Small intestine (tissue), 7 donors: ENCODE measurements around the gene DNAJB6. TPM values are rescaled to one million over a fixed set of nuclear protein-coding genes. Genes with fewer than 3 reads are reported as not detected.

Experiments
- DNase-seq, 2 donors: peaks; one replicate each; pipeline versions ENCODE4 v3.0.0 to v3.0.0-alpha.2; 2013
- FAIRE-seq: peaks from 2 replicates; lab custom pipeline; 2012; peaks lifted over from hg19 to GRCh38; lab: Jason Lieb, UNC
- H3K27ac ChIP-seq, 3 donors: one replicate each; pipeline ENCODE4 v1.5.1; 2013; ENCODE audit warnings: low read length in 2 of 3, mild to moderate bottlenecking in 2 of 3, control low read depth in 1 of 3, inconsistent platforms in 1 of 3, low read depth in 1 of 3, moderate library complexity in 1 of 3
- H3K27me3 ChIP-seq, 3 donors: one replicate each; pipeline ENCODE4 v1.6.1; 2013; ENCODE audit warnings: low read length in 3 of 3, inconsistent platforms in 1 of 3; ENCODE audit not compliant: control insufficient read depth in 3 of 3, insufficient read depth in 3 of 3
- H3K36me3 ChIP-seq, 3 donors: one replicate each; pipeline ENCODE4 v1.6.1; 2013; ENCODE audit warnings: low read length in 3 of 3, inconsistent platforms in 1 of 3, low read depth in 1 of 3, mild to moderate bottlenecking in 1 of 3, moderate library complexity in 1 of 3; ENCODE audit not compliant: control insufficient read depth in 3 of 3, insufficient read depth in 2 of 3
- H3K4me1 ChIP-seq, 3 donors: one replicate each; pipeline ENCODE4 v1.6.1; 2013; ENCODE audit warnings: low read length in 2 of 3, inconsistent platforms in 1 of 3, low read depth in 1 of 3, mild to moderate bottlenecking in 1 of 3, moderate library complexity in 1 of 3; ENCODE audit not compliant: control insufficient read depth in 3 of 3, insufficient read depth in 2 of 3
- H3K4me3 ChIP-seq, 3 donors: one replicate each; pipeline ENCODE4 v1.5.1; 2013; ENCODE audit warnings: low read length in 3 of 3, control low read depth in 1 of 3, inconsistent platforms in 1 of 3, low read depth in 1 of 3, mild to moderate bottlenecking in 1 of 3, moderate library complexity in 1 of 3
- H3K9me3 ChIP-seq, 2 donors: one replicate each; pipeline ENCODE4 v1.6.1; 2013; ENCODE audit warnings: low read depth in 1 of 2, low read length in 1 of 2; ENCODE audit not compliant: control insufficient read depth in 2 of 2, insufficient read depth in 1 of 2
- WGBS, 3 donors: extraction: QIAGEN DNeasy Blood & Tissue Kit; methylation state at CpG; one replicate each; pipeline ENCODE4 v1.1.7; 2013; 5-methylcytosine and 5-hydroxymethylcytosine counted together
- polyA plus RNA-seq, 4 donors: library from polyadenylated mRNA; stranded (reverse) in 3 of 4; unstranded in 1 of 4; fragments of 200-250 nt in 3 of 4; fragments of 120-200 nt in 1 of 4; gene quantifications; one replicate each; pipeline versions ENCODE4 v1.2.1 to v1.2.3, GENCODE V29; 2013
- donor health status: healthy with polysubstance abuse.
- donor health status: control.
- donor health status: control.
- donor health status: Bipolar disorder and iron deficiency.
- donor health status: healthy.

The DNAJB6 gene
- polyA plus RNA-seq, 4 donors: 61.7 to 88.1 (median 66.9) TPM

DNA sequence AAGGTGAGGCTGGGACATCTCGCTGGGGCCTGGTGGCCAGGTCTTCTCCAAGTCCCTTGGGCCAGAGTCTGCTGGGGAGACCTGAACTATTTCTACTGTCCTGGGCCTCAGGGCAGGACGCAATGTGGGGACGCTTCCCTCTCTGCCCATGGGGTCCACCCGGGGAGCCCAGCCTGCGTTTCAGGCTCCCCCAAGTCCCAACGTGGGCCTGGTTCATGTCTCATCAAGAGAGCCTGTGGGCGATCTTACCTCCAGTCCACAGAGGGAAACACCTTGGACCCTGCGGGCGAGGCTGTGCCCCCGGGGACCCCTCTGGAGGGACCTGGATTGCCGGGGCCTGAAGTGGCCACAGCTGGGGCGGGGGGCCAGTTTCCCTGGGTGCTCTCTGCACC lies 91.7 kb downstream of the DNAJB6 start:
- 74 to 89% (median 79%) methylated on average over 12 of the region's 12 CpGs for WGBS, 3 donors
- Histone ChIP-seq H3K4me3 (no peak overlapping the region), H3K9me3 (no peaks in the 10 kb centered on the region), H3K4me1 (no peaks in the 10 kb centered on the region), H3K36me3 (no peaks in the 10 kb centered on the region), H3K27me3 (no peaks in the 10 kb centered on the region), H3K27ac (no peak overlapping the region)
- no peak for DNase-seq
- no peak for FAIRE-seq

DNA sequence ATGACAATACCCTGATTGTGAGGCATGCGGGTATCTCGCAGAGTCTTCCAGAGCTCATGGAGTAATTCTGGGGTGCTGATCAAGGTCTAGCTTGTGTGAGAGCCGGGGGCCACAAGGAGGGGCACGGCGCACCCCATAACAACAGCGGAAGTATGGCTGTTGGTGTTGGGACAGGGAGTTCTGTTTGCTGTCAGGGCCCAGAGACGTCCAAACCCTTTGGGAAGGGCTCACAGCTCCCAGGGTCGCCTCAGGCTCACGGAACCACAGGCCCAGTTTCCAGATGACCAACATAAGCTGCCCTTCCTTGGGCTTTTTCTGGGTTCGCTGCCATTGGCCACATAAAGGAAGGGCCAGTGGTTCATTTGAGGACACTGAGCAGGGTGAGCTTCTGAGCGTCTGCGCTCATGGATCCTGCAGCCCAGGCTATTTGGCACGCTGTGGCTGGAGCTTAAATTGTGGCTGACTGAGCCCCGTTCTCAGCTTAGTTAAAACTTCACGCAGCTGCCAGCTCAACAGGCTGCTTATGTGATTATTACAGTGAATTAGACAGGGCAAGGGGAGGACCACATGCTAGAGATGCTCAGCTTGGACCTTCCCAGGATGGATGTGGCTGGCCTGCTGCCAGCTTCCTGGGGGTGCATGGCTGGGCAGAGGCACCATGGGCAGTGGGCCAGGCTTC lies 92.3 kb downstream of the DNAJB6 start:
- 71 to 77% (median 74%) methylated on average over 15 of the region's 15 CpGs for WGBS, 3 donors
- H3K4me1 ChIP-seq: no peaks in the 10 kb centered on the region
- no peak for FAIRE-seq

DNA sequence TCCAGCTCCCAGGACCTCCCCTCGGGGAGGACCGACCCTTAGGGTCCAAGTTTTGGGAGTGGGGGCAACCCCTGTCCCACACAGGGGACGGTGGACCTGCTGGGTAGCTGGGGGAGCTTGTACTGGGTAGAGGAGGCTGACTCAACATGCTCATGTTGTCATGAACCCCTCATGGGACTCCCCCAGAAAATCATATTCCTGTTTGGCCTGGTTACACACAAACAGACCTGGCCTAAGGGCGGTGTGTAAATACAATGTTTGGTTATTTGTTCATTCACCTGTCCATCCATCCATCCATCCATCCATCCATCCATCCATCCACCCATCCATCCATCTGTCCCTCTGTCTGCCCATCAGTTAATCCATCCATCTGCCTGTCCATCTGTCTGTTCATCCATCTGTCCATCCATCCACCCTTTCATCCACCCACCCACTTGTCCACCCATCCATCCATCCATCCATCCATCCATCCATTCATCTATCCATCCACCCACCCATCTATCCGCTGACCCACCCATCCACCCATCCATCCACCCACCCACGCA lies 92.9 kb downstream of the DNAJB6 start:
- no peaks in the 10 kb centered on the region for H3K36me3 ChIP-seq
- H3K4me3 ChIP-seq: no peak overlapping the region
- H3K9me3 ChIP-seq: no peaks in the 10 kb centered on the region
- H3K4me1 ChIP-seq: no peaks in the 10 kb centered on the region
- 81 to 89% (median 87%) methylated on average over 6 of the region's 6 CpGs for WGBS, 3 donors
- H3K27me3 ChIP-seq: no peaks in the 10 kb centered on the region
- no peak overlapping the region for H3K27ac ChIP-seq
- FAIRE-seq (no peak), DNase-seq (no peak)

More for the DNA sequence above, 92.3 kb downstream of the DNAJB6 start:
- H3K36me3 ChIP-seq: no peaks in the 10 kb centered on the region
- no peaks in the 10 kb centered on the region for H3K27me3 ChIP-seq
- H3K4me3 ChIP-seq: no peak overlapping the region
- no peak overlapping the region for H3K27ac ChIP-seq
- H3K9me3 ChIP-seq: no peaks in the 10 kb centered on the region
- no peak for DNase-seq

DNA sequence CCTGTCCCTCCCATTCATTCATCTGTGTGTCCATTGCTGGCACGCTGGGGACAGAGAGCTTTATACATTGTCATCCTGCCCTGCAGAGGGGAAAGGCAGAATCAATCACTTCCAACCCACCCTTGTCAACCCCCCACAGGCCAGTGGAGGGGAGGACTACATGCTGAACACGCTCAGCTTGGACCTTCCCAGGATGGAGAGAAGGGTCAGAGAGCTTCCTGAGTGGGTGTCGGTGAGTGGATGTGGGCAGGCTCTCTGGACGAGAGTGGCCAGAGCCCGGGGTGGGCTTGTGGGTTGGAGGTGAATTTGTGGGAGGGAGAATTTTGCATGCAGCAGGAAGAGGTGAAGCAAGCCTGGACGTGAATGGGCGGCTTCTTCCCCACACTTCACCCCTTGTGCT lies 93.9 kb downstream of the DNAJB6 start:
- no peak overlapping the region for H3K27ac ChIP-seq
- no peaks in the 10 kb centered on the region for H3K27me3 ChIP-seq
- H3K4me3 ChIP-seq: no peak overlapping the region
- H3K9me3 ChIP-seq: no peaks in the 10 kb centered on the region
- H3K36me3 ChIP-seq: no peaks in the 10 kb centered on the region
- no peak for FAIRE-seq
- H3K4me1 ChIP-seq: no peaks in the 10 kb centered on the region
- WGBS, 3 donors: 66 to 74% (median 74%) methylated on average over 7 of the region's 7 CpGs
- DNase-seq: no peak

DNA sequence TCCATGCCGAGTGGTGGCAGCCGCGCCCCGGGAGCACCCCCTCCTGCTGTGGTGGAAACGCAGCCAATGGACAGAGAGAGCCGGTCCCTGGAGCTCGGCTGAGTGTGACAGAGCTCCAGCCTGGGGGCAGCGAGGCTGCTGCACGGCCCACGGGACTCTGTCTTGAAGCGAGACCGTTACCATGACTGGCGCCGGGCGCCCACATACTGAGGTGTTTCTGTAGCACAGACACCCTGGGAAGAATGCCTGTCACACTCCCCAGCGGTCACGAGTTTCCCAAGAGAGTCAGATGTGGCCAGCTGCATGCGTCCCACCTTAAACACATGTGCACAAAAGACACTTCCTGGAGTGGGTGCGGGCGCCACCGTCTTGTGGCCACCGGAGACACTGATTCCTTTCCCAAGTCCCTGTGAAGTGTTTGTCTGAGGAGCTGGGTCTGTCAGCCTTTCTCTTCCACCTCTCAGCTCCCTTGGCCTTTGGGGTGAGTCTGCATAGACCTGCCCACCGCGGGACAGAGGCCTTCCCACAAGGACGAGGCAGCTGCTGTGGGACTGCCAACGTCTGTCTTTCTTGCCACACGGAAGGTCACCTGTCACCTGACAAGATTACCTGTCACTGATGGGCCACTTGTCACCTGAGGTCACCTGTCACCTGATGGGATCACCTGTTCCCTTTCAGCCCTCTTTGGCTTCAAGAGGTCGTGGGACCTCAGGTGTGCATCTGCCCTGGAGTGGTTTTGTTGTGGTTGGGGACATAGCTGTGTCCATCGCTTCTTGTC lies 94.6 kb downstream of the DNAJB6 start:
- DNase-seq: no peak
- 75 to 84% (median 77%) methylated on average over 26 to 29 of the region's 29 CpGs for WGBS, 3 donors
- no peak overlapping the region for H3K4me3 ChIP-seq

DNA sequence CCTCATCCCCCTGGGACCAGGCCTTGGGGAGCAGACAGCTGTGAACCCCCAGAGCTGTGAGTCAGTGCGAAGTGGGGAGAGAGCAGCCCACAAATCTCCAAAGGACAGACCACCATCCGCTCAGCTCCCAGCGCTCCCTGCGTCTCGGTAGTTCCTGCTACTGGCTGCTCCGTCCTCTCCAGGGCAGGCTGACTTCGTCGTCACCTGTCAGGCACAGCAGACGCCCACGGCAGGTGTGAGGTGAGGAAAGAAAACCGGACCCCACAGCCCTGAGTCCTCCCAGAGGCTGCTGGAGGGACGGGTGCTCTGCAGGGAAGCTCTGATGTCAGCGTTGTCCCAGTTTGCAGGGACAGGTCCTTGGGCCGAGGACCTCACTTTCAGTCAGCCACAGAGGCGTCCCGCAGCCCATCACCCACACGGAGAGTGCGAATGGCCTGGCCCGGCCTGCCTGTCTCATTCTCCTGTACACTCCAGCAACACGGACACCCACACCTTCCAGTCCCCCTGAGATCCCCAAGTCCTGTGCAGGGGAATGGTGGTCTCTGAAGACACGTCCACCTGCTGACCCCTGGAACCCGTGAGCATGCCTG lies 95.2 kb downstream of the DNAJB6 start:
- H3K4me1 ChIP-seq: no peaks in the 10 kb centered on the region
- no peaks in the 10 kb centered on the region for H3K9me3 ChIP-seq
- DNase-seq: no peak
- H3K27me3 ChIP-seq: no peaks in the 10 kb centered on the region
- H3K4me3 ChIP-seq: no peak overlapping the region
- WGBS, 3 donors: 69 to 74% (median 72%) methylated on average over 22 of the region's 22 CpGs
- no peak overlapping the region for H3K27ac ChIP-seq
- H3K36me3 ChIP-seq: no peaks in the 10 kb centered on the region
- no peak for FAIRE-seq

More for the DNA sequence above, 94.6 kb downstream of the DNAJB6 start:
- Histone ChIP-seq H3K4me1 (no peaks in the 10 kb centered on the region), H3K9me3 (no peaks in the 10 kb centered on the region), H3K27ac (no peak overlapping the region), H3K36me3 (no peaks in the 10 kb centered on the region), H3K27me3 (no peaks in the 10 kb centered on the region)
- no peak for FAIRE-seq

DNA sequence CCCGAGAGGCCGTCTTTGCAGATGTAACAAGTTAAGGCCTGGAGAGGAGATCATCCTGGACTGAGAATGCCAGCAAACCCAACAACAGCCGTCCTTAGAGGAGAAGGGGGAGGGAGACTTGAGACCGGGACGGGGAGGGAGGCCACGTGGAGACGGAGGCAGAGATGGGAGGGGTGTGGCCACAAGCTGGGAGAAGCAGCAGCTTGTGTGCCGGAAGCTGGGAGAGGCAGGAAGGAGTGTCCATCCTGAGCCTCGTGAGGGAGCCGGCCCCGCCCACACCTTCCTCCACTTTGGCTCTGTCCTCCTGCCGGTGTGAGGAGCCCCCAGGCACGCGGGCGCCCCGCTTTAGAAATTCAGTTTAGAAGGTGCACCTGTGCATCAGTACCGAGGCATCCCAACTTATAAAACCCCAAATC lies 95.7 kb downstream of the DNAJB6 start:
- FAIRE-seq: no peak
- WGBS, 3 donors: 13 to 16% (median 16%) methylated on average over 17 of the region's 17 CpGs
- Histone ChIP-seq H3K27ac (no peak overlapping the region), H3K27me3 (no peaks in the 10 kb centered on the region), H3K4me1 (no peaks in the 10 kb centered on the region), H3K36me3 (no peaks in the 10 kb centered on the region), H3K4me3 (peak overlapping the region in 1 of 3 donors; percentile 15), H3K9me3 (no peaks in the 10 kb centered on the region)
- DNase-seq: peak; percentile 45 to 54

DNA sequence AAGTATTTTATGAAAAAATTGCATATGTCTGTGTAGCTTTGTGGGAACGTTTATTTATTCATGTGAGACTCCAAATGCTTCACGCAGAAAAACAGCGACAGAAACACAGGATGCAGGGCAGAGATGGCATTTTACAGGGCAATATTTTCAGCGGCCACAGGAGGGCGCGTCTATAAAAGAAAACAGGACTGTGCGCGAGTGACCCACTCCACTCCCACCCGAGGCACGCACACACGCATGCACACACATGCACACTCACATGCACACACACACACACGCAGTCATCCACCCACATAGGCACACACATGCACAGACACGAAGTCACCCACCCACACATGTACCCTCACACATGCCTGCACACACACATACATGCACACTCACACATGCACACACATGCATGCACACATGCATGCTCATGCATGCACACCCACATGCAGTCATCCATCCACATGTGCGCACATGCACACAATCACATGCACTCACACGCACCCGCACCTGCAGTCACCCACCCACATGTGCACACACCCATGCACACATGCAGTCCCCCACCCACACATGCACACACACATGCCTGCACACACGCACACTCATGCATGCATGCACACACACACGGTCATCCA lies 96.3 kb downstream of the DNAJB6 start:
- Histone ChIP-seq H3K4me1 (no peaks in the 10 kb centered on the region), H3K36me3 (no peaks in the 10 kb centered on the region), H3K9me3 (no peaks in the 10 kb centered on the region), H3K27ac (no peak overlapping the region), H3K27me3 (no peaks in the 10 kb centered on the region), H3K4me3 (peak overlapping the region in 1 of 3 donors; percentile 15)
- WGBS, 3 donors: 25 to 29% (median 27%) methylated on average over 18 of the region's 18 CpGs
- no peak for FAIRE-seq
- DNase-seq: peak; percentile 33 to 44
